Rectal smooth muscle tissue (tissue), 1 donor: Measurements from ENCODE around the gene FSTL4.

Source experiments
- H3K27ac ChIP-seq: one replicate; pipeline ENCODE4 v1.7.0; 2013; ENCODE audit warnings: low read depth, low read length, inconsistent platforms
- H3K27me3 ChIP-seq: one replicate; pipeline ENCODE4 v1.7.0; 2013; ENCODE audit warnings: low read length; ENCODE audit not compliant: control insufficient read depth, insufficient read depth
- H3K36me3 ChIP-seq: one replicate; pipeline ENCODE4 v1.7.0; 2013; ENCODE audit warnings: low read length; ENCODE audit not compliant: control insufficient read depth, insufficient read depth
- H3K4me1 ChIP-seq: one replicate; pipeline ENCODE4 v1.7.0; 2013; ENCODE audit warnings: low read length; ENCODE audit not compliant: control insufficient read depth, insufficient read depth
- H3K4me3 ChIP-seq: one replicate; pipeline ENCODE4 v1.7.0; 2013; ENCODE audit warnings: low read length
- H3K9ac ChIP-seq: one replicate; pipeline ENCODE4 v1.7.0; 2013; ENCODE audit warnings: low read length

FSTL4 gene

GRCh38 chr5:133466556-133467334, 145.6 kb downstream of the FSTL4 start:
- Histone ChIP-seq H3K27ac (no peak overlapping the region), H3K9ac (no peak overlapping the region), H3K4me1 (no peaks in the 10 kb centered on the region), H3K4me3 (no peak overlapping the region), H3K36me3 (no peaks in the 10 kb centered on the region), H3K27me3 (no peaks in the 10 kb centered on the region)

GRCh38 chr5:133464013-133464412, 148.3 kb downstream of the FSTL4 start:
- H3K27ac ChIP-seq, result no peak overlapping the region

GRCh38 chr5:133461796-133462516, 150.4 kb downstream of the FSTL4 start:
- no peaks in the 10 kb centered on the region for H3K4me1 ChIP-seq

More at GRCh38 chr5:133464013-133464412, 148.3 kb downstream of the FSTL4 start:
- no peaks in the 10 kb centered on the region for H3K27me3 ChIP-seq
- no peak overlapping the region for H3K9ac ChIP-seq
- no peak overlapping the region for H3K4me3 ChIP-seq
- H3K4me1 ChIP-seq, result no peaks in the 10 kb centered on the region
- H3K36me3 ChIP-seq, result no peaks in the 10 kb centered on the region

GRCh38 chr5:133460172-133460758, 152.1 kb downstream of the FSTL4 start:
- no peak overlapping the region for H3K27ac ChIP-seq
- H3K4me3 ChIP-seq, result no peak overlapping the region
- H3K4me1 ChIP-seq, result no peaks in the 10 kb centered on the region
- H3K27me3 ChIP-seq, result no peaks in the 10 kb centered on the region
- no peaks in the 10 kb centered on the region for H3K36me3 ChIP-seq
- no peak overlapping the region for H3K9ac ChIP-seq

More at GRCh38 chr5:133461796-133462516, 150.4 kb downstream of the FSTL4 start:
- Histone ChIP-seq H3K27ac (no peak overlapping the region), H3K4me3 (no peak overlapping the region), H3K27me3 (no peaks in the 10 kb centered on the region), H3K36me3 (no peaks in the 10 kb centered on the region), H3K9ac (no peak overlapping the region)

GRCh38 chr5:133459474-133460160, 152.7 kb downstream of the FSTL4 start:
- Histone ChIP-seq H3K4me1 (no peaks in the 10 kb centered on the region), H3K27ac (no peak overlapping the region), H3K36me3 (no peaks in the 10 kb centered on the region), H3K4me3 (no peak overlapping the region), H3K9ac (no peak overlapping the region), H3K27me3 (no peaks in the 10 kb centered on the region)

GRCh38 chr5:133458435-133458834, 153.9 kb downstream of the FSTL4 start:
- Histone ChIP-seq H3K36me3 (no peaks in the 10 kb centered on the region), H3K4me3 (no peak overlapping the region), H3K4me1 (no peaks in the 10 kb centered on the region), H3K9ac (no peak overlapping the region), H3K27me3 (no peaks in the 10 kb centered on the region), H3K27ac (no peak overlapping the region)

GRCh38 chr5:133457439-133458355, 154.6 kb downstream of the FSTL4 start:
- H3K27me3 ChIP-seq, result no peaks in the 10 kb centered on the region
- no peak overlapping the region for H3K27ac ChIP-seq
- no peak overlapping the region for H3K4me3 ChIP-seq
- H3K4me1 ChIP-seq, result no peaks in the 10 kb centered on the region
- no peaks in the 10 kb centered on the region for H3K36me3 ChIP-seq
- no peak overlapping the region for H3K9ac ChIP-seq

- no peak overlapping the region for H3K4me3 ChIP-seq
Measured at GRCh38 chr5:133456933-133457402, 155.4 kb downstream of the FSTL4 start.

GRCh38 chr5:133455676-133456075, 156.7 kb downstream of the FSTL4 start:
- Histone ChIP-seq H3K27me3 (no peaks in the 10 kb centered on the region), H3K9ac (no peak overlapping the region), H3K4me3 (no peak overlapping the region), H3K36me3 (no peaks in the 10 kb centered on the region), H3K4me1 (no peaks in the 10 kb centered on the region), H3K27ac (no peak overlapping the region)

More at GRCh38 chr5:133456933-133457402, 155.4 kb downstream of the FSTL4 start:
- Histone ChIP-seq H3K9ac (no peak overlapping the region), H3K4me1 (no peaks in the 10 kb centered on the region), H3K27me3 (no peaks in the 10 kb centered on the region), H3K36me3 (no peaks in the 10 kb centered on the region), H3K27ac (no peak overlapping the region)

- Histone ChIP-seq H3K9ac (no peak overlapping the region), H3K36me3 (no peaks in the 10 kb centered on the region), H3K27ac (no peak overlapping the region), H3K4me3 (no peak overlapping the region), H3K27me3 (no peaks in the 10 kb centered on the region), H3K4me1 (no peaks in the 10 kb centered on the region)
Measured at GRCh38 chr5:133454442-133454841, 157.9 kb downstream of the FSTL4 start.

- no peaks in the 10 kb centered on the region for H3K27me3 ChIP-seq
- H3K36me3 ChIP-seq, result no peaks in the 10 kb centered on the region
- H3K4me1 ChIP-seq, result no peaks in the 10 kb centered on the region
- H3K27ac ChIP-seq, result no peak overlapping the region
- no peak overlapping the region for H3K9ac ChIP-seq
- no peak overlapping the region for H3K4me3 ChIP-seq
Measured at GRCh38 chr5:133453831-133454230, 158.5 kb downstream of the FSTL4 start.
